Smooth muscle cell (in vitro differentiated cells): ENCODE results near the gene STAB1. TPM values are rescaled to one million over a fixed set of nuclear protein-coding genes. Genes with fewer than 3 reads are reported as not detected.

Experiments used
- DNase-seq: peaks from one replicate; lab custom pipeline; 2025; ENCODE audit not compliant: unreplicated experiment; lab: John Stamatoyannopoulos, UW
- H2AFZ ChIP-seq: fragments of 200-600 bp; sonication (generic); 2 replicates; pipeline ENCODE4 v1.6.0; 2016; ENCODE audit warnings: antibody characterized with exemption, low read depth, mild to moderate bottlenecking
- H3F3A ChIP-seq: fragments of 200-600 bp; sonication (generic); 2 replicates; pipeline ENCODE4 v1.6.0; 2017; ENCODE audit warnings: antibody characterized with exemption, low read depth
- H3K27ac ChIP-seq: fragments of 200-600 bp; sonication (generic); 2 replicates; pipeline ENCODE4 v1.5.1; 2016; ENCODE audit warnings: low read depth, mild to moderate bottlenecking
- H3K27me3 ChIP-seq: fragments of 200-600 bp; sonication (generic); 2 replicates; pipeline ENCODE4 v1.6.1; 2016; ENCODE audit warnings: low read depth, mild to moderate bottlenecking
- H3K36me3 ChIP-seq: fragments of 200-600 bp; sonication (generic); 2 replicates; pipeline ENCODE4 v1.5.1; 2016; ENCODE audit warnings: low read depth
- H3K4me1 ChIP-seq: fragments of 200-600 bp; sonication (generic); 2 replicates; pipeline ENCODE4 v1.5.1; 2016; ENCODE audit warnings: low read depth
- H3K4me2 ChIP-seq: fragments of 200-600 bp; sonication (generic); 2 replicates; pipeline ENCODE4 v1.6.0; 2016; ENCODE audit warnings: mild to moderate bottlenecking
- H3K4me3 ChIP-seq: fragments of 200-600 bp; sonication (generic); 2 replicates; pipeline ENCODE4 v1.5.1; 2016; ENCODE audit warnings: mild to moderate bottlenecking
- H3K79me2 ChIP-seq: fragments of 200-600 bp; sonication (generic); 2 replicates; pipeline ENCODE4 v1.6.0; 2016; ENCODE audit warnings: low read depth, mild to moderate bottlenecking
- H3K9ac ChIP-seq: fragments of 200-600 bp; sonication (generic); 2 replicates; pipeline ENCODE4 v1.6.0; 2016; ENCODE audit warnings: low read depth
- H3K9me3 ChIP-seq: fragments of 200-600 bp; sonication (generic); replicated peaks from 2 replicates; pipeline ENCODE4 v1.5.1; 2016; ENCODE audit warnings: low read depth
- H4K20me1 ChIP-seq: fragments of 200-600 bp; sonication (generic); 2 replicates; pipeline ENCODE4 v1.6.0; 2016; ENCODE audit warnings: low read depth
- WGBS: methylation state at CpG from one replicate; pipeline ENCODE4 v1.1.7; 2016; ENCODE audit warnings: low lambda C conversion rate; 5-methylcytosine and 5-hydroxymethylcytosine counted together
- polyA plus RNA-seq: library from polyadenylated mRNA; unstranded; fragments of >200 nt; fragmentation: Nextera tagmentation; extraction: Ambion mirVana; gene quantifications from 2 replicates; pipeline ENCODE4 v1.2.1, GENCODE V29; 2016
- total RNA-seq: library from RNA; depleted of rRNA; stranded (reverse); fragments of >200 nt; gene quantifications from 2 replicates; pipeline ENCODE4 v1.2.3, GENCODE V29; 2014
- TF ChIP-seq, protein P1 (sequence below): fragments of 200-600 bp; sonication (generic); IDR thresholded peaks from 2 replicates; pipeline ENCODE4 v1.5.1; 2017; ENCODE audit warnings: borderline replicate concordance, mild to moderate bottlenecking, antibody characterized with exemption; ENCODE audit not compliant: insufficient read depth, poor library complexity, severe bottlenecking

Gene STAB1
- total and polyA plus RNA-seq, 2 experiments from 2014 or later = 0.22 to 0.25 TPM

DNA sequence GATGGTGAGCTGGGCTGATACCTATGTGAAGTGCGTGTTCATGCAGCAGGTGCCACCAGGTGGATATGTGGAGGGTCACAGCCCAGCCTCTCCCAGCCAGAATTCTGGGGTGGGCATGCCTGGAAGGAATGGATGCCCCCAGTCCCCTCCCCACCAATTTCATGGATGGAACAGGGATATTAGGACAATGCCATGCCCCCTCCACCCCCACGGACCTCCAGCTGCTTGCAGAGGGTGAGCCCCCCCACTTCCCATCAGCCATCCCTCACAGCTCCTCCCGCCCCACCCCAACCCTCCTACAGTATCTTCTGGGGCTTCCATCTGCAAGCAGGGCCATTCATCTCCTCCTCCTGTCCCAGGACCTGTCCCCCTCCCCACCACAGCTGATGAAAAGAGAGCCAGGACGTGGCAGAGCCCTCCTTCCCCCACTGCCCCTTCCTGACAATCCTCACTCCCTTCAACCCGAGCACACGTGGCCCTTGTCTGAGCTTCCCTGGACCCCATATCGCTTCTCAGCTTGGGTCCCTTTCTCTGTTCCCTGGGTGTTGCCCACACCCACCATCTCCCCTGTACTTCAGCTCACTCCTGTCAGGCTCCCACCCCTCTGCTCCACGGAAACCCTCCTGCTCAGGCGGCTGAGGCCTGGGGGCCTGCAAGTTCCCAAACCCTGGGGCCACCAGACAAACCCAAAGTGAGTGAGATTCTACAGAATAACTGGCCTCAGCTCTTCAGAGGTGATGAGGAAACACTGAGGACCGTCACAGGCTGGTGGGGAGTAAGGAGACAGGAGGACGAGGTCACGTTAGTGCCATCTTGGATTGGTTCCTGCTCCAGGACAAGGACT lies 47.4 kb upstream of the STAB1 start:
- Histone ChIP-seq H3K27ac (no peak overlapping the region), H3K4me2 (no peak overlapping the region), H4K20me1 (no peaks in the 10 kb centered on the region), H3K4me3 (no peak overlapping the region), H3K9me3 (no peaks in the 10 kb centered on the region), H3K4me1 (no peaks in the 10 kb centered on the region), H2AFZ (no peak overlapping the region), H3F3A (no peaks in the 10 kb centered on the region), H3K36me3 (no peaks in the 10 kb centered on the region), H3K79me2 (no peaks in the 10 kb centered on the region), H3K9ac (no peak overlapping the region), H3K27me3 (no peaks in the 10 kb centered on the region)
- WGBS = 89% methylated on average over 11 of the region's 12 CpGs
- no peak for DNase-seq
- TF ChIP-seq, protein P1, sequence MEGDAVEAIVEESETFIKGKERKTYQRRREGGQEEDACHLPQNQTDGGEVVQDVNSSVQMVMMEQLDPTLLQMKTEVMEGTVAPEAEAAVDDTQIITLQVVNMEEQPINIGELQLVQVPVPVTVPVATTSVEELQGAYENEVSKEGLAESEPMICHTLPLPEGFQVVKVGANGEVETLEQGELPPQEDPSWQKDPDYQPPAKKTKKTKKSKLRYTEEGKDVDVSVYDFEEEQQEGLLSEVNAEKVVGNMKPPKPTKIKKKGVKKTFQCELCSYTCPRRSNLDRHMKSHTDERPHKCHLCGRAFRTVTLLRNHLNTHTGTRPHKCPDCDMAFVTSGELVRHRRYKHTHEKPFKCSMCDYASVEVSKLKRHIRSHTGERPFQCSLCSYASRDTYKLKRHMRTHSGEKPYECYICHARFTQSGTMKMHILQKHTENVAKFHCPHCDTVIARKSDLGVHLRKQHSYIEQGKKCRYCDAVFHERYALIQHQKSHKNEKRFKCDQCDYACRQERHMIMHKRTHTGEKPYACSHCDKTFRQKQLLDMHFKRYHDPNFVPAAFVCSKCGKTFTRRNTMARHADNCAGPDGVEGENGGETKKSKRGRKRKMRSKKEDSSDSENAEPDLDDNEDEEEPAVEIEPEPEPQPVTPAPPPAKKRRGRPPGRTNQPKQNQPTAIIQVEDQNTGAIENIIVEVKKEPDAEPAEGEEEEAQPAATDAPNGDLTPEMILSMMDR = no peak

DNA sequence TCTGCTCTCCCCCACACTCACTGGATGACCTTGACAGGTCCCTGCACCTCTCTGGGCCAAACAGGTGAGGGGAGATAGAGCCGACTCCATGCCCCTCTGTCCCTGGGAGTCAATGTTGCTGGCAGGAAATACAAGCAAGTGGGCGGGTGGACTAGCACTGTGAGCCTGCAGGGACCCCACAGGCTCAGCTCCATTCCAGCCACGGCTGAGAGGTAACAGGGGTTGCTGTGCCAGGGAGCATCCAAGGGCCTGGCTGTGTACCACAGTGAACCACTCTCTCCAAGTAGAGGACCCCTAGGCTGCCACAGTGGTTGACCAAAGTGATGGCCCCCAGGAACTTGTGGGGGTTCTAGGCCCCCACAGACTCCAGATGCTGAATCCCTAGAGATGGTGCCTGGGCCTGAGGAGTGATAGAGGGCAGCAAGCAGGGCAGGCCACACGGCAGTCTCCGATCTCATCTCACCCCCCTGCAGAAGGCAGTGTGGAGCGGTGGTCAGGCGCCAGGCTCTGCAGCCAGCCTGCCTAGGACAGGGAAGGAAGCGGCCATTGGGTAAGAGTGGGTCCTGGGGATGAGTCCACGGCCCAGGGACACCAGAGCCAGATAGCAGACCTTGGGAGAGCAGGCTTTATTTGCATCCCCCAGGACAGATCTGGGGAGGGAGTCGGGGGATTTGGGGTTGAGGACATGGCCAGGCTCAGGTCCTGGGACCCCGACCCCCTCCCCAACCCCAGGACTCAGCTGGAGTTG lies 44.5 kb upstream of the STAB1 start:
- WGBS = 92% methylated on average over 11 of the region's 11 CpGs
- no peak overlapping the region for H3K4me2 ChIP-seq
- H3K4me3 ChIP-seq = no peak overlapping the region
- no peaks in the 10 kb centered on the region for H3K27me3 ChIP-seq
- peaks cover 8% of the 10 kb centered on the region for H3K4me1 ChIP-seq
- H3K79me2 ChIP-seq = peaks cover 2% of the 10 kb centered on the region
- no peak overlapping the region for H3K27ac ChIP-seq
- no peaks in the 10 kb centered on the region for H4K20me1 ChIP-seq
- H3K9ac ChIP-seq = no peak overlapping the region
- no peak for DNase-seq
- no peaks in the 10 kb centered on the region for H3F3A ChIP-seq
- TF ChIP-seq, protein P1 = no peak
- H2AFZ ChIP-seq = no peak overlapping the region
- H3K9me3 ChIP-seq = no peaks in the 10 kb centered on the region
- no peaks in the 10 kb centered on the region for H3K36me3 ChIP-seq

DNA sequence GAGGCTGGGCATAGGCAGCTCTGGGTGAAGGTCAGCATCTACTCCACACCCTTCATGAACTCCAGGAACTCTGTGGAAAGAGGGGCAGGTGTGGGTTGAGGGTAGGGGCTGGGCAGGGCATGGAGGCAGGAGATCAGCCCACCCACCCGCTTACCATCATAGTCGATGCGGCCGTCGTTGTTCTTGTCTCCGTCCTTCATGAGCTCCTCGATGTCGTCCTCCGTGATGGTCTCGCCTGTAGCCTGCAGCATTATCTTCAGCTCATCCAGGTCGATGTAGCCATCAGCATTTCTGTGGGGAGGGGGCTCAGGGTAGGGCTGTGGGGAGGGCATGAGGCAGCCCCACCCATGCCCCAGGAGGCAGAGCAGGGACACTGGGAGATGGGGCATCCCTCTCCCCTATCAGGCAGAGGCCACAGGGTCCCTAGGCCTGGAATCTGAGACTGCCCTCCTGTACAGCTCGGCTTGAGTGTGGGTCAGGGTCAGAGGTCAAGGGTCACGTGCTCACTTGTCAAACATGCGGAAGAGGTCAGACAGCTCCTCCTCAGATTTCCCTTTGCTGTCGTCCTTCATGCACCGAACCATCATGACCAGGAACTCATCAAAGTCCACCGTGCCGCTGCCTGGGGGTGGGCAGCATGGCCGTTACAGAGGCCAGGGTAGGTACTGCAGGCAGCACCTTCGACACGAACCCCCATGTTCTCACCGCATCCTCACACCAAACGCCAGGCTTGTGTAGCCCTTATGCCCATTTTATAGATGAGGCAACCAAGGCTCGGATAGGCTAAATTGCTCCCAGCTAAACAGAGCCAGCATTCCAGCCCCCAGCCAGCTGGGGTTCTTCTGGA lies 43.7 kb upstream of the STAB1 start:
- no peak for DNase-seq
- TF ChIP-seq, protein P1 = no peak
- no peaks in the 10 kb centered on the region for H3F3A ChIP-seq
- no peaks in the 10 kb centered on the region for H3K9me3 ChIP-seq
- no peaks in the 10 kb centered on the region for H4K20me1 ChIP-seq
- H3K79me2 ChIP-seq = peaks cover 10% of the 10 kb centered on the region
- H3K4me1 ChIP-seq = peaks cover 8% of the 10 kb centered on the region
- no peaks in the 10 kb centered on the region for H3K36me3 ChIP-seq
- H3K27me3 ChIP-seq = no peaks in the 10 kb centered on the region
- H3K4me2 ChIP-seq = no peak overlapping the region
- H3K9ac ChIP-seq = no peak overlapping the region
- WGBS = 94% methylated on average over 24 of the region's 24 CpGs
- H3K4me3 ChIP-seq = no peak overlapping the region
- H3K27ac ChIP-seq = no peak overlapping the region
- no peak overlapping the region for H2AFZ ChIP-seq
